ENCODE measurements around the gene GPATCH4. TPM values are rescaled to one million over a fixed set of nuclear protein-coding genes. Genes with fewer than 3 reads are reported as not detected.

Gene GPATCH4
- total RNA-seq, 1 donor from 2014 or later, result 18.6 TPM

GRCh38 chr1:156582388-156583017, 18.8 kb downstream of the GPATCH4 start:
- no peaks in the 10 kb centered on the region for H3K9me3 Mint-ChIP-seq (ENCODE audit: unreplicated experiment)

DNA sequence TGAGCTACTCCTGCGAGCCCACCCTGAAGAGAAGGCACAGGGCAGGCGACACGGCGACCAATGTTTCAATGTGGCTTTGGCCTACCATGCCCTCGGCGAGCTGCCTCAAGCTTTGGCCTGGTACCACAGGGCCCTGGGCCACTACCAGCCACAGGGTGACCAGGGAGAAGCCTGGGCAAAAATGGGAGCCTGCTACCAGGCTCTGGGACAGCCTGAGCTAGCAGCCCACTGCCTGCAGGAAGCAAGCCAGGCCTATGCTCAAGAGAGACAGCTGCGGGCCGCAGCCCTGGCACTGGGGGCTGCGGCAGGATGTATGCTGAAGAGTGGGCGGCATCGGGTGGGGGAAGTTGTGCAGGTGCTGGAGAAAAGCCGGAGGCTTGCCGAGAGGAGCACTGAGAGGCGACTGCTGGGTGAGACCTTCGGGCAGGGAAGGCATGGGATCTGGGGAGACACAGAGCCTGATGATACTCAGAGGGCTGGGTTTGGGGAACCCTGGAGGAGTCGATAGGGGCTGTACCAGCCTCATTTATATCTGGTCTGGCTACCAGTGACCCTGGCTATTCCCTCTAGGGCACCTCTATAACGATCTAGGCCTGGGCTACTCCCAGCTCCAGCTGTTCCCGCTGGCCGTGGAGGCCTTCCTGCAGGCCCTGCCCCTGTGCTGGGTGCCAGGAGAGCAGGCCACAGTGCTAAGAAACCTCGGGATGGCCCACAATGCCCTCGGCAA, 19.5 kb downstream of the GPATCH4 start:
- H3K27ac Mint-ChIP-seq (ENCODE audit: unreplicated experiment), result no peak overlapping the region
- no peaks in the 10 kb centered on the region for H3K9me3 Mint-ChIP-seq (ENCODE audit: unreplicated experiment)
- no peaks in the 10 kb centered on the region for H3K36me3 Mint-ChIP-seq (ENCODE audit: low read depth, unreplicated experiment)
- DNase-seq (ENCODE audit: low spot score), result no peak
- peaks cover 7% of the 10 kb centered on the region for H3K4me1 Mint-ChIP-seq (ENCODE audit: unreplicated experiment)
- TF ChIP-seq CTCF (IDR thresholded peaks at IDR 0.05; ENCODE audit: unreplicated experiment), result no peak
- H3K27me3 Mint-ChIP-seq (ENCODE audit: unreplicated experiment), result peaks cover 12% of the 10 kb centered on the region
- H3K4me3 Mint-ChIP-seq (ENCODE audit: unreplicated experiment), result no peak overlapping the region

More at GRCh38 chr1:156582388-156583017, 18.8 kb downstream of the GPATCH4 start:
- H3K36me3 Mint-ChIP-seq (ENCODE audit: low read depth, unreplicated experiment), result no peaks in the 10 kb centered on the region
- no peak overlapping the region for H3K4me3 Mint-ChIP-seq (ENCODE audit: unreplicated experiment)
- TF ChIP-seq CTCF (IDR thresholded peaks at IDR 0.05; ENCODE audit: unreplicated experiment), result no peak
- no peak for DNase-seq (ENCODE audit: low spot score)
- peaks cover 7% of the 10 kb centered on the region for H3K4me1 Mint-ChIP-seq (ENCODE audit: unreplicated experiment)
- H3K27ac Mint-ChIP-seq (ENCODE audit: unreplicated experiment), result no peak overlapping the region
- peaks cover 12% of the 10 kb centered on the region for H3K27me3 Mint-ChIP-seq (ENCODE audit: unreplicated experiment)

DNA sequence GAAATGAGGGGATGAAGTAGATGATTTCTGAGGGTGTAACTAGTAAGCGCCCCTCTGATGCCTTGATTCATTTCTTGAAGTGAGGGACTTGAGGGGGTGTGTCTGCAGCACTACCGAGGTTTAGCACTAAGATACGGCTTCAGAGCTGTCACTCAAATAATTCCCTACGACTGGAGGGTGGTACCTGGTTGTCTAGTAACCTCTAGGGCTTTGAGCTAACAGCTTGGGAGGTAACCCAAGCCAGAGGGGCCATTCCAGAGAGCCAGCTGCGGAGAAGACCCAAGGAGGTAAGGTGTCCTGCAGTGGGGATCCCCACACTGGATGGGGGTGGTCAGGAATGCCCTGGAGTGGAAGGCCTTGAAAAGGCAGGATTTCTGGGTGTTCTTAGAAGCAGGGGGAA, 21.8 kb downstream of the GPATCH4 start, which contains the start of gene TTC24:
Gene TTC24 (plus strand): TSS at position 252 of the 400 bp plus-strand sequence. CDS start 1,642 bp downstream, outside the sequence.
- Mint-ChIP-seq H3K27me3 (ENCODE audit: unreplicated experiment) (peaks cover 10% of the 10 kb centered on the region), H3K4me3 (ENCODE audit: unreplicated experiment) (no peak within 1 kb of the TSS), H3K9me3 (ENCODE audit: unreplicated experiment) (no peaks in the 10 kb centered on the region), H3K4me1 (ENCODE audit: unreplicated experiment) (no peaks in the 10 kb centered on the region), H3K27ac (ENCODE audit: unreplicated experiment) (no peak within 1 kb of the TSS), H3K36me3 (ENCODE audit: low read depth, unreplicated experiment) (no peaks in the 10 kb centered on the region)
- no peak for DNase-seq (ENCODE audit: low spot score)
- TF ChIP-seq CTCF (IDR thresholded peaks at IDR 0.05; ENCODE audit: unreplicated experiment), result no peak

DNA sequence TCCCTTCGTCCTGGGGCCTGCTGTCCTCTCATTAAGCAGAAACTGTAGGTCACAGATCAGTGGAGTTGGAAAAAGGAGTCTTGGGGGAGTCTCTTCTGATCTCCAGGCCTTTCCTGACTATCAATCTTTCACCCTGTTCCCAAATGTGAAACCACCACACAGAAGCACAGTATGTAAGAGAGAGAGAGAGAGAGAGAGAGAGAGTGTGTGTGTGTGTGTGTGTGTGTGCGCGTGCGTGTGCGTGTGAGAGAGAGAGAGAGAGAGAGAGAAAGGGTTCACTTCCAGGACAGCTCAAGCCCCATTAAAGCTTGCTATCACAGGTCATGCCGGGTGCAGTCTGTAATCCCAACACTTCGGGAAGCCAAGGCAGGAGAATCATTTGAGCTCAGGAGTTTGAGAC, 23.2 kb downstream of the GPATCH4 start:
- Mint-ChIP-seq H3K4me1 (ENCODE audit: unreplicated experiment) (no peaks in the 10 kb centered on the region), H3K36me3 (ENCODE audit: low read depth, unreplicated experiment) (no peaks in the 10 kb centered on the region), H3K4me3 (ENCODE audit: unreplicated experiment) (no peak overlapping the region), H3K27me3 (ENCODE audit: unreplicated experiment) (peaks cover 6% of the 10 kb centered on the region), H3K27ac (ENCODE audit: unreplicated experiment) (no peak overlapping the region), H3K9me3 (ENCODE audit: unreplicated experiment) (no peaks in the 10 kb centered on the region)
- TF ChIP-seq CTCF (IDR thresholded peaks at IDR 0.05; ENCODE audit: unreplicated experiment), result no peak
- no peak for DNase-seq (ENCODE audit: low spot score)

- no peak for DNase-seq (ENCODE audit: low spot score)
- Mint-ChIP-seq H3K9me3 (ENCODE audit: unreplicated experiment) (no peaks in the 10 kb centered on the region), H3K27ac (ENCODE audit: unreplicated experiment) (no peak overlapping the region), H3K4me3 (ENCODE audit: unreplicated experiment) (no peak overlapping the region), H3K27me3 (ENCODE audit: unreplicated experiment) (peaks cover 6% of the 10 kb centered on the region), H3K36me3 (ENCODE audit: low read depth, unreplicated experiment) (no peaks in the 10 kb centered on the region), H3K4me1 (ENCODE audit: unreplicated experiment) (peaks cover 4% of the 10 kb centered on the region)
- TF ChIP-seq CTCF (IDR thresholded peaks at IDR 0.05; ENCODE audit: unreplicated experiment), result no peak
Observed at GRCh38 chr1:156577550-156577949, 23.7 kb downstream of the GPATCH4 start.
